22Rv1 (cell line): ENCODE results near the gene KIFC3.

Experiments
- ZFX ChIP-seq: fragments of 450-650 bp; IDR thresholded peaks from 2 replicates; pipeline ENCODE4 v1.6.1; 2017; ENCODE audit warnings: antibody characterized with exemption, borderline replicate concordance
- TF ChIP-seq, protein P1 (sequence below): fragments of 450-650 bp; IDR thresholded peaks from 2 replicates; pipeline ENCODE4 v1.5.1; 2017; ENCODE audit warnings: mild to moderate bottlenecking

DNA sequence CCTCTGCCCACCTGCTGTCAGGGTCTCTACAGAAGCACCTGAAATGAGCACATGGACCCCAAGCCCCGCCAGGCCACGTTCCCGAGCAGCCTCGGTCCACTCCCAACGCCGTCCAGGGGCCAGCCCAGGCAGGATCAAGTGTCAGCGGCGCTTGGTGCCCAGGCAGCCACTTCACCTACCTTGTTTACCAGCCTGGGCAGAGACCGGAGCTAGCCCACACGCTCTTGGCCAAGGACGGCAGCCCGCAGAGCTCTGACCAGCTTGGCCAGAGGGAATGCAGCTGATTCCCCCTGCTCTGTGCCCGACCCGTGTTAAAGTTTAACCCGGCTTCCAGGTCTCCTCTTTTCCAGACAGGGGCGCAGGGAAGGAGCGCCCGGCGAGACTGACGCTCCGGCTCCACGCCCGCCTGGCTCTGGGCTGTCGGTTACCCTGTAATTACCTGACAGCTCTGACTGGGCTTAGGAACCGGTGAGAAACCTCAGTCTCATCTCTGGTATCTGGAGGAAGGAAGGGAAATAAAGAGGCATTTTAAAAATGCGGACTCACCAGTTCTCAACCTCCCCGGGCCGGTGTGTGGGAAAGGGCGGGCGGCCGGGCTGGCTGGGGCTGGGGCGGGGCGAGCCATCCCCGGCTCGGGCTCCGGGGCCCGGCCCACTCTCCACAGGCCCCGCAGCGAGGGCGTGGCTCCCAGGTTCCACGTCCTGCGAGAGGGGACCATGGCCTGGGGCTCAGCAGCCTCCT is 4.6 kb downstream of the KIFC3 start:
- TF ChIP-seq, protein P1, sequence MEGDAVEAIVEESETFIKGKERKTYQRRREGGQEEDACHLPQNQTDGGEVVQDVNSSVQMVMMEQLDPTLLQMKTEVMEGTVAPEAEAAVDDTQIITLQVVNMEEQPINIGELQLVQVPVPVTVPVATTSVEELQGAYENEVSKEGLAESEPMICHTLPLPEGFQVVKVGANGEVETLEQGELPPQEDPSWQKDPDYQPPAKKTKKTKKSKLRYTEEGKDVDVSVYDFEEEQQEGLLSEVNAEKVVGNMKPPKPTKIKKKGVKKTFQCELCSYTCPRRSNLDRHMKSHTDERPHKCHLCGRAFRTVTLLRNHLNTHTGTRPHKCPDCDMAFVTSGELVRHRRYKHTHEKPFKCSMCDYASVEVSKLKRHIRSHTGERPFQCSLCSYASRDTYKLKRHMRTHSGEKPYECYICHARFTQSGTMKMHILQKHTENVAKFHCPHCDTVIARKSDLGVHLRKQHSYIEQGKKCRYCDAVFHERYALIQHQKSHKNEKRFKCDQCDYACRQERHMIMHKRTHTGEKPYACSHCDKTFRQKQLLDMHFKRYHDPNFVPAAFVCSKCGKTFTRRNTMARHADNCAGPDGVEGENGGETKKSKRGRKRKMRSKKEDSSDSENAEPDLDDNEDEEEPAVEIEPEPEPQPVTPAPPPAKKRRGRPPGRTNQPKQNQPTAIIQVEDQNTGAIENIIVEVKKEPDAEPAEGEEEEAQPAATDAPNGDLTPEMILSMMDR = no peak
- TF ChIP-seq ZFX = no peak
